A549 (cell line): ENCODE data around the gene MAT2A. TPM values are rescaled to one million over a fixed set of nuclear protein-coding genes. Genes with fewer than 3 reads are reported as not detected.

Experiments used
- ATAC-seq, 2 experiments: fragments of 200-7000 bp in 1 of 2; fragments of >200 bp in 1 of 2; cut with Nextera tagmentation in 1 of 2; cut with Tn5 transposase in 1 of 2; 3 replicates each; pipeline versions ENCODE4 v1.8.0 to v1.9.1; 2018 to 2020; ENCODE audit warnings: mild to moderate bottlenecking in 1 of 2, moderate library complexity in 1 of 2
- CTCF ChIA-PET: fragments of 300-600 bp; sonication (Branson Sonifier 250); formaldehyde crosslinking; extraction: SDS; loops from one replicate; lab custom pipeline; 2021; ENCODE audit warnings: antibody characterized with exemption, inconsistent platforms; lab: Yijun Ruan, JAX
- POLR2A ChIA-PET: fragments of 350-600 bp; formaldehyde crosslinking; extraction: SDS; loops from one replicate; lab custom pipeline; 2021; ENCODE audit warnings: antibody characterized with exemption, inconsistent platforms; lab: Yijun Ruan, JAX
- DNase-seq, 2 experiments: peaks; one replicate each; pipeline versions ENCODE4 v3.0.0 to v3.0.0-alpha.2; 2011 to 2016; ENCODE audit warnings: low read depth in 1 of 2, low spot score in 1 of 2
- FAIRE-seq: peaks from 2 replicates; lab custom pipeline; 2011; peaks lifted over from hg19 to GRCh38; lab: Jason Lieb, UNC
- H3K27ac ChIP-seq, 2 experiments: fragments of >200 bp; sonication (Bioruptor Twin); formaldehyde crosslinking; 3 replicates each; pipeline ENCODE4 v1.5.1; 2016 to 2017
- H3K4me1 ChIP-seq: fragments of >200 bp; sonication (Bioruptor Twin); formaldehyde crosslinking; 3 replicates; pipeline ENCODE4 v1.6.1; 2016
- H3K4me2 ChIP-seq: fragments of >200 bp; sonication (Bioruptor Twin); formaldehyde crosslinking; 3 replicates; pipeline ENCODE4 v1.6.1; 2016
- H3K4me3 ChIP-seq: fragments of >200 bp; sonication (Bioruptor Twin); formaldehyde crosslinking; 3 replicates; pipeline ENCODE4 v1.5.1; 2016
- H3K9me3 ChIP-seq: fragments of >200 bp; sonication (Bioruptor Twin); formaldehyde crosslinking; 3 replicates; pipeline ENCODE4 v1.6.1; 2016
- ATOH8 ChIP-seq: fragments of 250-450 bp; sonication (Bioruptor Pico); IDR thresholded peaks from 2 replicates; pipeline ENCODE4 v1.5.0; 2020; ENCODE audit warnings: low read depth, mild to moderate bottlenecking, moderate library complexity
- BCL3 ChIP-seq: fragments of >200 bp; sonication (Bioruptor Twin); formaldehyde crosslinking; IDR thresholded peaks from 3 replicates; pipeline ENCODE4 v1.6.1; 2016
- BHLHE40 ChIP-seq: IDR thresholded peaks from 2 replicates; pipeline ENCODE4 v1.6.1; 2012; ENCODE audit warnings: low read depth, low read length, inconsistent platforms
- CBX8 ChIP-seq: fragments of 200-600 bp; sonication (generic); IDR thresholded peaks from 2 replicates; pipeline ENCODE4 v1.6.1; 2016
- CEBPB ChIP-seq, 2 experiments: fragments of >200 bp in 1 of 2; sonication (Bioruptor Twin) in 1 of 2; formaldehyde crosslinking in 1 of 2; IDR thresholded peaks; 2 replicates each; pipeline ENCODE4 v1.6.1; 2012 to 2016
- CHD2 ChIP-seq: fragments of 150-350 bp; IDR thresholded peaks from 2 replicates; pipeline ENCODE4 v1.6.1; 2014; ENCODE audit warnings: low read length; ENCODE audit not compliant: partially characterized antibody
- CHD4 ChIP-seq: fragments of 200-600 bp; sonication (generic); IDR thresholded peaks from 2 replicates; pipeline ENCODE4 v1.6.1; 2016; ENCODE audit warnings: antibody characterized with exemption, mild to moderate bottlenecking, borderline replicate concordance
- E2F6 ChIP-seq: IDR thresholded peaks from 2 replicates; pipeline ENCODE4 v1.6.1; 2012; ENCODE audit warnings: low read depth, borderline replicate concordance
- EHF ChIP-seq: fragments of 250-450 bp; sonication (Bioruptor Pico); IDR thresholded peaks from 2 replicates; pipeline ENCODE4 v1.5.0; 2020; ENCODE audit warnings: mild to moderate bottlenecking
- ELK1 ChIP-seq: fragments of 150-350 bp; IDR thresholded peaks from 2 replicates; pipeline ENCODE4 v1.6.1; 2014; ENCODE audit warnings: low read depth, mild to moderate bottlenecking, low read length
- FOSL2 ChIP-seq, 2 experiments: fragments of 450-650 bp in 1 of 2; fragments of >200 bp in 1 of 2; sonication (Bioruptor Twin) in 1 of 2; formaldehyde crosslinking; IDR thresholded peaks; 2 replicates each; pipeline versions ENCODE4 v1.5.0 to v1.6.1; 2016 to 2020; ENCODE audit warnings: mild to moderate bottlenecking in 1 of 2, moderate library complexity in 1 of 2
- HDAC2 ChIP-seq: fragments of 200-600 bp; sonication (generic); IDR thresholded peaks from 2 replicates; pipeline ENCODE4 v1.6.1; 2016
- HMGXB4 ChIP-seq: fragments of 250-450 bp; sonication (Bioruptor Pico); IDR thresholded peaks from 2 replicates; pipeline ENCODE4 v1.5.0; 2021; ENCODE audit warnings: mild to moderate bottlenecking, moderate library complexity, borderline replicate concordance
- HOXA7 ChIP-seq: fragments of 250-450 bp; sonication (Bioruptor Pico); IDR thresholded peaks from 2 replicates; pipeline ENCODE4 v1.5.0; 2020; ENCODE audit warnings: mild to moderate bottlenecking, moderate library complexity
- JUN ChIP-seq, 2 experiments: fragments of >200 bp; sonication (Bioruptor Twin); formaldehyde crosslinking; IDR thresholded peaks; 2 replicates in 1 of 2; 3 replicates in 1 of 2; pipeline ENCODE4 v1.6.1; 2016 to 2017
- JUNB ChIP-seq: fragments of >200 bp; sonication (Bioruptor Twin); formaldehyde crosslinking; IDR thresholded peaks from 2 replicates; pipeline ENCODE4 v1.6.1; 2016
- KDM1A ChIP-seq: fragments of 200-600 bp; sonication (generic); IDR thresholded peaks from 2 replicates; pipeline ENCODE4 v1.6.1; 2016; ENCODE audit warnings: low read depth, mild to moderate bottlenecking
- KDM5A ChIP-seq: fragments of 200-600 bp; sonication (generic); IDR thresholded peaks from 2 replicates; pipeline ENCODE4 v1.6.1; 2016; ENCODE audit warnings: antibody characterized with exemption, mild to moderate bottlenecking
- MAX ChIP-seq: IDR thresholded peaks from 2 replicates; pipeline ENCODE4 v1.6.1; 2012
- MAZ ChIP-seq: fragments of 150-350 bp; IDR thresholded peaks from 2 replicates; pipeline ENCODE4 v1.6.1; 2014; ENCODE audit warnings: antibody characterized with exemption, low read depth, low read length, borderline replicate concordance
- MYC ChIP-seq: IDR thresholded peaks from 2 replicates; pipeline ENCODE4 v1.6.1; 2012; ENCODE audit warnings: mild to moderate bottlenecking, inconsistent platforms, low read length, improper control_type of control experiment, borderline replicate concordance
- NPAS2 ChIP-seq: fragments of 250-450 bp; sonication (Bioruptor Pico); IDR thresholded peaks from 2 replicates; pipeline ENCODE4 v1.8.0; 2022; ENCODE audit warnings: mild to moderate bottlenecking, moderate library complexity, borderline replicate concordance
- PHF8 ChIP-seq: fragments of 200-600 bp; sonication (generic); IDR thresholded peaks from 2 replicates; pipeline ENCODE4 v1.6.1; 2016; ENCODE audit warnings: low read depth, mild to moderate bottlenecking, antibody characterized with exemption, moderate library complexity, borderline replicate concordance
- POLR2A ChIP-seq: IDR thresholded peaks from 2 replicates; pipeline ENCODE4 v1.6.1; 2012; ENCODE audit warnings: mild to moderate bottlenecking, low read length
- RARB ChIP-seq: fragments of 250-450 bp; sonication (Bioruptor Pico); IDR thresholded peaks from 2 replicates; pipeline ENCODE4 v1.8.0; 2021; ENCODE audit warnings: mild to moderate bottlenecking, moderate library complexity
- REST ChIP-seq: fragments of 200-600 bp; sonication (generic); IDR thresholded peaks from 2 replicates; pipeline ENCODE4 v1.6.1; 2016; ENCODE audit warnings: antibody characterized with exemption, mild to moderate bottlenecking, moderate library complexity
- RNF2 ChIP-seq: fragments of 200-600 bp; sonication (generic); IDR thresholded peaks from 2 replicates; pipeline ENCODE4 v1.6.1; 2016; ENCODE audit warnings: low read depth, mild to moderate bottlenecking, antibody characterized with exemption, moderate library complexity, borderline replicate concordance
- TFCP2L1 ChIP-seq: fragments of 250-450 bp; sonication (Bioruptor Pico); IDR thresholded peaks from 2 replicates; pipeline ENCODE4 v1.5.0; 2021; ENCODE audit warnings: mild to moderate bottlenecking
- TP53 ChIP-seq: fragments of 250-450 bp; sonication (Bioruptor Pico); IDR thresholded peaks from 2 replicates; pipeline ENCODE4 v1.5.0; 2021; ENCODE audit warnings: mild to moderate bottlenecking, moderate library complexity
- ZNF302 ChIP-seq: fragments of 250-450 bp; sonication (Bioruptor Pico); IDR thresholded peaks from 2 replicates; pipeline ENCODE4 v1.9.0; 2021; ENCODE audit warnings: inconsistent platforms, mild to moderate bottlenecking, moderate library complexity
- ZSCAN20 ChIP-seq: fragments of 250-450 bp; sonication (Bioruptor Pico); IDR thresholded peaks from 2 replicates; pipeline ENCODE4 v1.8.0; 2022; ENCODE audit warnings: mild to moderate bottlenecking, moderate library complexity
- WGBS: methylation state at CpG from one replicate; pipeline ENCODE4 v1.1.6; 2017; ENCODE audit errors: missing lambda C conversion rate; 5-methylcytosine and 5-hydroxymethylcytosine counted together
- polyA plus RNA-seq, 4 experiments: library from polyadenylated mRNA; depleted of rRNA in 3 of 4; stranded (reverse); fragments of >200 nt; fragmentation: RNase III in 1 of 4; extraction: RNeasy Plus Mini Kit Qiagen cat#74134 plus additional on column Dnase treatment in 1 of 4; gene quantifications; 2 replicates in 3 of 4; 3 replicates in 1 of 4; pipeline ENCODE4 v1.2.3, GENCODE V29; 2011 to 2017

MAT2A gene
- polyA plus RNA-seq, 2 of the 4 experiments (the other 2 are of a cell fraction): 370 to 1,024 TPM

GRCh38 chr2:85545780-85546240 is 6.8 kb downstream of the MAT2A start:
- H3K4me1 ChIP-seq: peaks cover 63% of the 10 kb centered on the region
- no peak overlapping the region for H3K4me3 ChIP-seq
- ChIA-PET POLR2A (interaction anchor here (0.6 to 9.0 kb wide), 11 partner anchors 11 to 126 kb away, joined by 3 to 116 read pairs (median 4); partner anchors contain the start of genes RNF181 and SH2D6), CTCF (interaction anchor here (0.6 to 35.5 kb wide), 6 partner anchors 11 to 154 kb away, joined by 3 to 1185 read pairs (median 4); partner anchors contain the start of genes CAPG and SH2D6)
- no peak for FAIRE-seq
- 0 out of 6 replicates have a peak overlapping the region, but pooled peaks of 1 of the 2 experiments have one; percentile 7 for H3K27ac ChIP-seq
- peak overlapping the region; percentile 6; the same call in 2 of the 3 replicates for H3K4me2 ChIP-seq
- H3K9me3 ChIP-seq: no peaks in the 10 kb centered on the region
- WGBS: 69% methylated on average over 5 of the region's 5 CpGs
- peak; percentile 7 to 24; a peak in 3 of 6 replicates for ATAC-seq
- peak in 1 of 2 experiments; percentile 40 for DNase-seq
- TF ChIP-seq POLR2A (no peak), PHF8 (no peak), NPAS2 (CRISPR knock-in tag) (no peak), E2F6 (no peak), ZNF302 (CRISPR knock-in tag) (no peak), JUNB (no peak), RARB (CRISPR knock-in tag) (peak; percentile 94), CBX8 (no peak), RNF2 (no peak), ELK1 (no peak), BCL3 (no peak), CEBPB (IDR thresholded peaks at IDR 0.05) (no peak), REST (peak; percentile 41; the same call in 1 of the 2 replicates), ATOH8 (CRISPR knock-in tag) (peak; percentile 10), MYC (no peak), JUN (IDR thresholded peaks at IDR 0.05) (0 out of 5 replicates have a peak, but pooled peaks of 1 of the 2 experiments have one; percentile 14), ZSCAN20 (CRISPR knock-in tag) (no peak), KDM5A (no peak), CHD4 (no peak), HMGXB4 (CRISPR knock-in tag) (peak; percentile 91; the same call in 1 of the 2 replicates), TFCP2L1 (no peak; the same call in none of the 2 replicates), EHF (no peak; the same call in 1 of the 2 replicates), FOSL2 (IDR thresholded peaks at IDR 0.05) (no peak), FOSL2 (CRISPR knock-in tag; IDR thresholded peaks at IDR 0.05) (peak; percentile 33; the same call in 1 of the 2 replicates), HDAC2 (no peak), BHLHE40 (no peak), CHD2 (no peak), MAX (no peak), TP53 (CRISPR knock-in tag) (peak; percentile 99), KDM1A (no peak), MAZ (no peak), HOXA7 (CRISPR knock-in tag) (peak; percentile 96)
